Gastroesophageal sphincter (tissue), 3 donors: Measurements from ENCODE around the gene KLC1.

ENCODE experiments used
- EP300 ChIP-seq: sonication (generic); formaldehyde crosslinking; IDR thresholded peaks from one replicate; pipeline ENCODE4 v1.6.1; 2017; ENCODE audit warnings: antibody characterized with exemption, mild to moderate bottlenecking
- POLR2A ChIP-seq, 2 donors: fragments of 450-650 bp; IDR thresholded peaks; one replicate each; pipeline ENCODE4 v1.6.1; 2017; ENCODE audit warnings: antibody characterized with exemption in 2 of 2, mild to moderate bottlenecking in 2 of 2, moderate library complexity in 1 of 2
- POLR2AphosphoS5 ChIP-seq: sonication (generic); formaldehyde crosslinking; IDR thresholded peaks from one replicate; pipeline ENCODE4 v1.6.1; 2017; ENCODE audit warnings: antibody characterized with exemption
- TF ChIP-seq, protein P1 (sequence below), 4 experiments: fragments of 200-600 bp in 2 of 4; fragments of 450-650 bp in 2 of 4; sonication (generic) in 1 of 4; IDR thresholded peaks; one replicate each; pipeline ENCODE4 v1.5.1; 2017 to 2019; ENCODE audit warnings: antibody characterized with exemption in 4 of 4, mild to moderate bottlenecking in 2 of 4, moderate library complexity in 2 of 4

DNA sequence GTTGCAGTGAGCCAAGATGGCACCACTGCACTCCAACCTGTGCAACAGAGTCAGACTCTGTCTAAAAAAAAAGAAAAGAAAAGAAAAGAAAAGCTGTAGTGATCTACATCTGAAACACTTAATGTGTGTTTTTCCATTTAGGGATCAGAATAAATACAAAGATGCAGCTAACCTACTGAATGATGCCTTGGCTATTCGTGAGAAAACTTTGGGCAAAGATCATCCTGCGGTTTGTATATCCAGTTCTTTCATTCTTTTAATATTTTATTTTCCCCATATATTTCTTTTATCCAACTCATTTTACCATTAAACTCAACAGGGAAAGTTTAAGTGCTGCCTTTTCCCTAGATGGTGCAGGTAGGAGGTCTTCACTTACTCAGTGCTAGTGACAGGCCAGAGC is 40.4 kb downstream of the KLC1 start:
- no peak for TF ChIP-seq POLR2A (IDR thresholded peaks at IDR 0.05)
- TF ChIP-seq, protein P1, sequence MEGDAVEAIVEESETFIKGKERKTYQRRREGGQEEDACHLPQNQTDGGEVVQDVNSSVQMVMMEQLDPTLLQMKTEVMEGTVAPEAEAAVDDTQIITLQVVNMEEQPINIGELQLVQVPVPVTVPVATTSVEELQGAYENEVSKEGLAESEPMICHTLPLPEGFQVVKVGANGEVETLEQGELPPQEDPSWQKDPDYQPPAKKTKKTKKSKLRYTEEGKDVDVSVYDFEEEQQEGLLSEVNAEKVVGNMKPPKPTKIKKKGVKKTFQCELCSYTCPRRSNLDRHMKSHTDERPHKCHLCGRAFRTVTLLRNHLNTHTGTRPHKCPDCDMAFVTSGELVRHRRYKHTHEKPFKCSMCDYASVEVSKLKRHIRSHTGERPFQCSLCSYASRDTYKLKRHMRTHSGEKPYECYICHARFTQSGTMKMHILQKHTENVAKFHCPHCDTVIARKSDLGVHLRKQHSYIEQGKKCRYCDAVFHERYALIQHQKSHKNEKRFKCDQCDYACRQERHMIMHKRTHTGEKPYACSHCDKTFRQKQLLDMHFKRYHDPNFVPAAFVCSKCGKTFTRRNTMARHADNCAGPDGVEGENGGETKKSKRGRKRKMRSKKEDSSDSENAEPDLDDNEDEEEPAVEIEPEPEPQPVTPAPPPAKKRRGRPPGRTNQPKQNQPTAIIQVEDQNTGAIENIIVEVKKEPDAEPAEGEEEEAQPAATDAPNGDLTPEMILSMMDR (IDR thresholded peaks at IDR 0.05), result no peak
- TF ChIP-seq POLR2AphosphoS5, result no peak
- no peak for TF ChIP-seq EP300
